Colonic mucosa (tissue), 4 donors: Measurements from ENCODE around the gene PEX26. TPM values are rescaled to one million over a fixed set of nuclear protein-coding genes. Genes with fewer than 3 reads are reported as not detected.

Experiments
- DNase-seq: peaks from one replicate; pipeline ENCODE4 v3.0.0-alpha.2; 2020
- H3K27ac ChIP-seq: fragments of 200-600 bp; one replicate; pipeline ENCODE4 v1.8.0; 2021
- H3K27me3 ChIP-seq: fragments of 200-600 bp; one replicate; pipeline ENCODE4 v1.8.0; 2021
- H3K36me3 ChIP-seq: fragments of 200-600 bp; one replicate; pipeline ENCODE4 v1.8.0; 2021
- H3K4me1 ChIP-seq: fragments of 200-600 bp; one replicate; pipeline ENCODE4 v1.8.0; 2021; ENCODE audit warnings: mild to moderate bottlenecking
- H3K4me3 ChIP-seq: fragments of 200-600 bp; one replicate; pipeline ENCODE4 v1.8.0; 2021
- H3K9ac ChIP-seq, 2 donors: one replicate each; pipeline ENCODE4 v1.7.0; 2013; ENCODE audit warnings: control low read depth in 2 of 2, low read depth in 2 of 2, low read length in 2 of 2
- H3K9me3 ChIP-seq: fragments of 200-600 bp; one replicate; pipeline ENCODE4 v1.8.0; 2021
- intact Hi-C: fragments of 100-400 bp; cut with DNase I; formaldehyde crosslinking; loops from one replicate; pipeline ENCODE4 v1.14.1; 2022
- total RNA-seq, 2 donors: library from RNA; stranded (reverse); fragmentation: NEBNext Ultra II Directional in 1 of 2; extraction: Animal tissue kit (Norgen Biotek cat#: 25700) in 1 of 2; gene quantifications; one replicate each; pipeline ENCODE4 v1.2.1, GENCODE V29; 2021
- TF ChIP-seq, protein P1 (sequence below): fragments of 200-600 bp; IDR thresholded peaks from one replicate; pipeline ENCODE4 v1.8.0; 2022; ENCODE audit warnings: antibody characterized with exemption, mild to moderate bottlenecking
- donor health status: healthy.
- donor health status: DM: no; HTN: no; CAD: no.
- donor health status: DM: no; HTN: no; CAD: no.

Gene PEX26
- total RNA-seq, 2 donors from 2014 or later: 86.7 to 128 TPM

DNA sequence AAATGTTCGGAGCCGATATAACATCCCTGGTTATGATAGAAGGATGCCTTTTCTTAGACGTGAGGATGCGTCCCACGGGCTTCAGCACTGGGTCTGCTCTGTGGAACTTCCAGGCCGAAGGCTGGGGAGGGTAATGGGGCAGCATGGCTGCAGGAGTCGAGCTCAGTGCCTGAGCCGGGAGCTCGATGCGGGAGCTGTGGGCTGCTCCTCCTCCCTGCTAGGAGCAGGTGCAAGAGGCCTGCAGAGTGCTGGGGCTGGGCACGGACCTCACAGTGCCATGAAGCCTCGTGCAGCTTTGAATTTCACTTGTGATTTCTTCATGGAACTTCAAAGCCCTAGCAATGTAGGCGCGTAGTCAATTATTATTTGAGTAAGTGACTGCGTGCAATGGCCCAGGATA is 38.8 kb downstream of the PEX26 start:
- H3K9me3 ChIP-seq: no peaks in the 10 kb centered on the region
- no peak for DNase-seq
- H3K36me3 ChIP-seq: no peaks in the 10 kb centered on the region
- no peaks in the 10 kb centered on the region for H3K4me1 ChIP-seq
- H3K9ac ChIP-seq: no peak overlapping the region
- peaks cover 3% of the 10 kb centered on the region for H3K27me3 ChIP-seq
- intact Hi-C loops: no loop called here
- TF ChIP-seq, protein P1, sequence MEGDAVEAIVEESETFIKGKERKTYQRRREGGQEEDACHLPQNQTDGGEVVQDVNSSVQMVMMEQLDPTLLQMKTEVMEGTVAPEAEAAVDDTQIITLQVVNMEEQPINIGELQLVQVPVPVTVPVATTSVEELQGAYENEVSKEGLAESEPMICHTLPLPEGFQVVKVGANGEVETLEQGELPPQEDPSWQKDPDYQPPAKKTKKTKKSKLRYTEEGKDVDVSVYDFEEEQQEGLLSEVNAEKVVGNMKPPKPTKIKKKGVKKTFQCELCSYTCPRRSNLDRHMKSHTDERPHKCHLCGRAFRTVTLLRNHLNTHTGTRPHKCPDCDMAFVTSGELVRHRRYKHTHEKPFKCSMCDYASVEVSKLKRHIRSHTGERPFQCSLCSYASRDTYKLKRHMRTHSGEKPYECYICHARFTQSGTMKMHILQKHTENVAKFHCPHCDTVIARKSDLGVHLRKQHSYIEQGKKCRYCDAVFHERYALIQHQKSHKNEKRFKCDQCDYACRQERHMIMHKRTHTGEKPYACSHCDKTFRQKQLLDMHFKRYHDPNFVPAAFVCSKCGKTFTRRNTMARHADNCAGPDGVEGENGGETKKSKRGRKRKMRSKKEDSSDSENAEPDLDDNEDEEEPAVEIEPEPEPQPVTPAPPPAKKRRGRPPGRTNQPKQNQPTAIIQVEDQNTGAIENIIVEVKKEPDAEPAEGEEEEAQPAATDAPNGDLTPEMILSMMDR: no peak
- H3K4me3 ChIP-seq: no peak overlapping the region
- H3K27ac ChIP-seq: no peak overlapping the region

DNA sequence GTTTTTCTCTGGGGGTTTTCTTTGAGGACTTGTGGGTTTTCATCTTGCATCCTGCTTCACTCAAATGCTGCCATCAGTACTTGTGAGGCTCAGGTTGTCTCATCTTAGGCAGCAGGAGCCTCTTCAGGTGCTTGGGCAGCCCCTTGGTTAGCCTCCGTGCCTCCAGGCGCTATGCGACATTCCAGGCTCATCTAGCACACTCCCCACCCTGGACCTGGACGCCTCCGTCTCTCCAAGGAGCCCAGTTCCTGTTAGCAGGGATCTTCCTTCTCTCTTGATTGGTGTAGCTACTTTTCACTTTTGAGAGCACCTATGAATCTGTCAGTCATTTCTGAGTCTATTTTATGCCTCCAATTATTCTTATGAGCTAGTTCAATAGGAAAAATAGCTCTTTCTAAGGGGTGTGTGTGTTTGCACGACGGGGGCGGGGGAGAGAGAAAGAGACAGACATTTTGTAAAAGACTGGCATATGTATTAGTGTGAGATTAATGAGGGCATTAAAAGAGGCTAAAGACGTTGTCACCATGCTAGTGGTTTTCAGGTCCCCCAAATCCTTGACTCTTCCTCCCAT is 40.6 kb downstream of the PEX26 start:
- Histone ChIP-seq H3K4me1 (no peaks in the 10 kb centered on the region), H3K4me3 (no peak overlapping the region), H3K9me3 (no peaks in the 10 kb centered on the region), H3K27me3 (no peaks in the 10 kb centered on the region), H3K27ac (no peak overlapping the region), H3K9ac (no peak overlapping the region), H3K36me3 (no peaks in the 10 kb centered on the region)
- DNase-seq: no peak
- TF ChIP-seq, protein P1: no peak
- intact Hi-C loops: no loop called here

DNA sequence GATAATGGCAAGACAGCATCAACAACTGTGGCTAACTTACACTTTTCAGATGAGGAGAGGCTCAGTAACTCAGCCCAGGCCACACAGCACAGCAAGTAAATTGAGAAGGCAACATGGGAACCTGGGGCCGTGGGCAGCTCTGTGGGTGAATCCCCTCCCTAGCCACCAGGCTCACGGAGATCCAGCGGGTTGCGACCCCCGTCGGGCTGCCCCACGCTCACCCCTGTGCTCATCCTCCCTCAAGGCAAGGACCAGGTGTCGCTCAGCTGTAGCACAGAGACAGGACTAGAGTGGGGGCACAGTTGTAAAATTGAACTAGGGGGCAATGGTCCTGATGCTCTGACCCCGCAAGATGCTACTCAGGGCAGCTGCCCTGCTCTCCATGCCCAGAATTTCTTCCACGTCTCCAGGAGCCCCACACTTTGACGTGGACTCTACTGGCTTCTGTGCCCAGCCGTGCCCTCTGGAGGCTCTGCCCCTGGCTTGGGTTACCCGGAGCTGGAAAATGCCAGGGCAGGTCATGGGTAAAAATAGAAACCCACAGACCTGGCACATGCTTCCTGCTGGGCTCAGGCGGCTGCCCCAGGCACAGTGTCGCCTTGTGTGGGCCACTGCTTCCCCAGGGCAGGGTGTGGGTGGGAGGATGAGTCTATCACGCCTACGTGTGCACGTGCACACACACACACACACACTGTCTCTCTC is 41.8 kb downstream of the PEX26 start:
- intact Hi-C loops: no loop called here
- H3K36me3 ChIP-seq: no peaks in the 10 kb centered on the region
- H3K9ac ChIP-seq: no peak overlapping the region
- peak; percentile 8 for DNase-seq
- no peaks in the 10 kb centered on the region for H3K9me3 ChIP-seq
- H3K4me1 ChIP-seq: no peaks in the 10 kb centered on the region
- no peak overlapping the region for H3K4me3 ChIP-seq
- TF ChIP-seq, protein P1: no peak
- no peaks in the 10 kb centered on the region for H3K27me3 ChIP-seq
- no peak overlapping the region for H3K27ac ChIP-seq

DNA sequence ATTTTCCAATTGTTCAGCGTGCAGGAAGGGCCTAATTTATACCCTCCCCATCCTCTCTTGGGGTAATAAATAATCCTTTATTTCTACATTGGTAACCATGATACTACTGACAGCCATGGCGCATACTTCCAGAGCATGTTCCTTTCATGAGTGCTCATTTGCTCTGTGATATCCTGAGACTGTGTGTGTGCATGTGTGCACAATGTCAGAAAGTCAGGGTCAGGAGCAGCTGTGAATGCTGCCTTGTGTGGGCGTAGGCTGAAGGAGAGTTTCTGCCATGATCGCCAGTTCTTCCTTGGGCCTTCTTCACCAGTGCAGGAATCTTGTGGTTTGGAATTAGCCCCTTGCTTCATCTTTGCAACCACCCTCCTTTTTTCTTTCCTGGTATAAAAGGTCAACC is 43.1 kb downstream of the PEX26 start:
- TF ChIP-seq, protein P1: no peak
- Histone ChIP-seq H3K27me3 (no peaks in the 10 kb centered on the region), H3K9ac (no peak overlapping the region), H3K27ac (no peak overlapping the region), H3K9me3 (no peaks in the 10 kb centered on the region), H3K4me3 (no peak overlapping the region), H3K36me3 (no peaks in the 10 kb centered on the region), H3K4me1 (no peaks in the 10 kb centered on the region)
- intact Hi-C loops: no loop called here
- DNase-seq: no peak

DNA sequence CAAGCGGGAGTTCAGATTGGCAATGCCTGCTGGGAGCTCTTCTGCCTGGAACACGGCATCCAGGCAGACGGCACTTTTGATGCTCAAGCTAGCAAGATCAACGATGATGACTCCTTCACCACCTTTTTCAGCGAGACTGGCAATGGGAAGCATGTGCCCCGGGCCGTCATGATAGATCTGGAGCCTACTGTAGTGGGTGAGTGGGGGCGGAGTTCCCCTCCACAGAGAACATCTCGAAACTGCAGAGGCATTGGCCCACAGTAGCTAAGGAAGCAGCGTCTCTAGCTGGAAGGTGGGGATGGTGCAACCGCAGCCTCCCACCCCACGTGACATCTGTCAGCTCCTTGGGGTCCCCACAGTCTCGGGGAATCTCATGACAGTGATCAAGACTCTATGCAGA is 43.7 kb downstream of the PEX26 start:
- Histone ChIP-seq H3K4me3 (no peak overlapping the region), H3K9ac (no peak overlapping the region), H3K27me3 (no peaks in the 10 kb centered on the region), H3K4me1 (no peaks in the 10 kb centered on the region), H3K27ac (no peak overlapping the region), H3K36me3 (no peaks in the 10 kb centered on the region), H3K9me3 (no peaks in the 10 kb centered on the region)
- DNase-seq: no peak
- intact Hi-C loops: no loop called here
- TF ChIP-seq, protein P1: no peak
